Trophoblast cell (in vitro differentiated cells and primary cell): ENCODE results near the gene CHRNE.

ENCODE experiments used
- DNase-seq, 2 donors: peaks; one replicate each; pipeline ENCODE4 v3.0.0-alpha.2; 2016
- H2AFZ ChIP-seq: 2 replicates; pipeline ENCODE4 v1.6.1; 2013; ENCODE audit warnings: low read length, moderate library complexity, mild to moderate bottlenecking; ENCODE audit not compliant: insufficient read depth, poor library complexity
- H2AK5ac ChIP-seq: 2 replicates; pipeline ENCODE4 v1.6.1; 2013; ENCODE audit warnings: mild to moderate bottlenecking, low read length
- H2BK120ac ChIP-seq: 2 replicates; pipeline ENCODE4 v1.6.1; 2013; ENCODE audit warnings: low read length, mild to moderate bottlenecking, moderate library complexity; ENCODE audit not compliant: insufficient read depth, poor library complexity
- H2BK12ac ChIP-seq: 2 replicates; pipeline ENCODE4 v1.6.1; 2013; ENCODE audit warnings: mild to moderate bottlenecking, low read length, moderate library complexity
- H2BK5ac ChIP-seq: 2 replicates; pipeline ENCODE4 v1.6.1; 2013; ENCODE audit warnings: low read length, low read depth, moderate library complexity, mild to moderate bottlenecking; ENCODE audit not compliant: poor library complexity
- H3K14ac ChIP-seq: 2 replicates; pipeline ENCODE4 v1.6.1; 2013; ENCODE audit warnings: mild to moderate bottlenecking, low read length
- H3K18ac ChIP-seq: 2 replicates; pipeline ENCODE4 v1.6.1; 2013; ENCODE audit warnings: mild to moderate bottlenecking, low read length
- H3K23ac ChIP-seq: 2 replicates; pipeline ENCODE4 v1.6.1; 2013; ENCODE audit warnings: low read length
- H3K27ac ChIP-seq: 2 replicates; pipeline ENCODE4 v1.5.1; 2013; ENCODE audit warnings: low read depth, mild to moderate bottlenecking, inconsistent platforms, low read length, moderate library complexity
- H3K27me3 ChIP-seq: 2 replicates; pipeline ENCODE4 v1.6.1; 2013; ENCODE audit warnings: inconsistent platforms, mild to moderate bottlenecking, low read length, moderate library complexity; ENCODE audit not compliant: insufficient read depth
- H3K36me3 ChIP-seq, 2 experiments: 1 replicate in 1 of 2; 2 replicates in 1 of 2; pipeline ENCODE4 v1.6.1; 2013; ENCODE audit warnings: low read length in 2 of 2, mild to moderate bottlenecking in 2 of 2, moderate library complexity in 1 of 2; ENCODE audit not compliant: insufficient read depth in 2 of 2, control insufficient read depth in 1 of 2
- H3K4ac ChIP-seq: 2 replicates; pipeline ENCODE4 v1.6.1; 2013; ENCODE audit warnings: low read depth, mild to moderate bottlenecking, low read length, moderate library complexity
- H3K4me1 ChIP-seq, 2 experiments: 1 replicate in 1 of 2; 2 replicates in 1 of 2; pipeline ENCODE4 v1.6.1; 2013; ENCODE audit warnings: low read length in 2 of 2, mild to moderate bottlenecking in 2 of 2, moderate library complexity in 1 of 2; ENCODE audit not compliant: insufficient read depth in 2 of 2, control insufficient read depth in 1 of 2
- H3K4me2 ChIP-seq: 2 replicates; pipeline ENCODE4 v1.6.1; 2013; ENCODE audit warnings: inconsistent platforms, mild to moderate bottlenecking, low read length, moderate library complexity
- H3K4me3 ChIP-seq: 2 replicates; pipeline ENCODE4 v1.5.1; 2013; ENCODE audit warnings: mild to moderate bottlenecking, low read depth, low read length, inconsistent platforms
- H3K79me1 ChIP-seq: one replicate; pipeline ENCODE4 v1.6.1; 2013; ENCODE audit warnings: low read length
- H3K79me2 ChIP-seq: 2 replicates; pipeline ENCODE4 v1.6.1; 2013; ENCODE audit warnings: low read length, mild to moderate bottlenecking; ENCODE audit not compliant: control insufficient read depth, insufficient read depth, poor library complexity
- H3K9ac ChIP-seq: 2 replicates; pipeline ENCODE4 v1.6.1; 2013; ENCODE audit warnings: mild to moderate bottlenecking, low read length
- H3K9me3 ChIP-seq: 2 replicates; pipeline ENCODE4 v1.6.1; 2013; ENCODE audit warnings: low read depth, mild to moderate bottlenecking, control low read depth, inconsistent platforms, low read length; ENCODE audit not compliant: insufficient read depth
- H4K12ac ChIP-seq: 2 replicates; pipeline ENCODE4 v1.6.1; 2013; ENCODE audit warnings: low read depth, mild to moderate bottlenecking, low read length, moderate library complexity
- H4K8ac ChIP-seq: 2 replicates; pipeline ENCODE4 v1.6.1; 2013; ENCODE audit warnings: low read depth, mild to moderate bottlenecking, low read length, moderate library complexity
- H4K91ac ChIP-seq: one replicate; pipeline ENCODE4 v1.6.1; 2013; ENCODE audit warnings: low read depth, mild to moderate bottlenecking, low read length, moderate library complexity
- WGBS: extraction: QIAGEN DNeasy Blood & Tissue Kit; methylation state at CpG from one replicate; pipeline ENCODE4 v1.1.7; 2013; ENCODE audit warnings: missing lambda C conversion rate; ENCODE audit not compliant: insufficient read length, insufficient coverage; ENCODE audit errors: extremely low coverage; 5-methylcytosine and 5-hydroxymethylcytosine counted together

Gene CHRNE

GRCh38 chr17:4934173-4934979, 31.5 kb upstream of the CHRNE start:
- H3K23ac ChIP-seq, result no peak overlapping the region
- no peaks in the 10 kb centered on the region for H3K9me3 ChIP-seq
- H3K18ac ChIP-seq, result peak overlapping the region; percentile 47
- H3K36me3 ChIP-seq, result peaks cover 24 to 29% of the 10 kb centered on the region in 2 experiments
- no peak overlapping the region for H3K27ac ChIP-seq
- peak overlapping the region; percentile 20 for H2BK12ac ChIP-seq
- H2AFZ ChIP-seq, result no peak overlapping the region
- DNase-seq, result peak in 1 of 2 donors; percentile 50
- H3K4me2 ChIP-seq, result no peak overlapping the region
- peak overlapping the region; percentile 8 for H4K91ac ChIP-seq
- no CpG with 5 or more reads among the region's 14 CpGs for WGBS
- no peaks in the 10 kb centered on the region for H3K27me3 ChIP-seq
- no peak overlapping the region for H3K4me3 ChIP-seq
- H3K14ac ChIP-seq, result no peak overlapping the region
- no peak overlapping the region for H3K9ac ChIP-seq
- no peak overlapping the region for H2BK120ac ChIP-seq
- peak overlapping the region; percentile 67 for H4K8ac ChIP-seq
- H2BK5ac ChIP-seq, result no peak overlapping the region
- H4K12ac ChIP-seq, result peak overlapping the region; percentile 32
- H3K79me1 ChIP-seq, result peaks cover 3% of the 10 kb centered on the region
- peaks cover 8% of the 10 kb centered on the region in 2 experiments for H3K4me1 ChIP-seq
- no peak overlapping the region for H3K4ac ChIP-seq
- H2AK5ac ChIP-seq, result peak overlapping the region; percentile 15
- H3K79me2 ChIP-seq, result peaks cover 8% of the 10 kb centered on the region

GRCh38 chr17:4933646-4934045, 30.7 kb upstream of the CHRNE start:
- Histone ChIP-seq H3K18ac (no peak overlapping the region), H4K12ac (no peak overlapping the region), H3K4me3 (no peak overlapping the region), H2BK5ac (no peak overlapping the region), H4K91ac (no peak overlapping the region), H2BK12ac (no peak overlapping the region), H3K9me3 (peaks cover 2% of the 10 kb centered on the region), H2BK120ac (no peak overlapping the region), H4K8ac (no peak overlapping the region), H3K4me2 (no peak overlapping the region), H3K9ac (no peak overlapping the region), H3K79me2 (peaks cover 1% of the 10 kb centered on the region), H3K79me1 (peaks cover 2% of the 10 kb centered on the region), H2AK5ac (no peak overlapping the region), H2AFZ (no peak overlapping the region), H3K36me3 (peaks cover 23 to 27% of the 10 kb centered on the region in 2 experiments), H3K14ac (no peak overlapping the region), H3K4me1 (peaks cover under 1 to 2% of the 10 kb centered on the region in 2 experiments), H3K27ac (no peak overlapping the region), H3K23ac (no peak overlapping the region), H3K27me3 (no peaks in the 10 kb centered on the region), H3K4ac (no peak overlapping the region)
- DNase-seq, result no peak
- WGBS, result 100% methylated on average over 1 of the region's 16 CpGs

DNA sequence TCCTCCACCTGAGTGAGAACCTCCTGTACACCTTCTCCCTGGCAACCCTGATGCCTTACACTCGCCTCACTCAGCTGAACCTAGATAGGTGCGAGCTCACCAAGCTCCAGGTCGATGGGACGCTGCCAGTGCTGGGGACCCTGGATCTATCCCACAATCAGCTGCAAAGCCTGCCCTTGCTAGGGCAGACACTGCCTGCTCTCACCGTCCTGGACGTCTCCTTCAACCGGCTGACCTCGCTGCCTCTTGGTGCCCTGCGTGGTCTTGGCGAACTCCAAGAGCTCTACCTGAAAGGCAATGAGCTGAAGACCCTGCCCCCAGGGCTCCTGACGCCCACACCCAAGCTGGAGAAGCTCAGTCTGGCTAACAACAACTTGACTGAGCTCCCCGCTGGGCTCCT, 29.9 kb upstream of the CHRNE start:
- H3K79me1 ChIP-seq, result peaks cover 2% of the 10 kb centered on the region
- H3K9me3 ChIP-seq, result peaks cover 2% of the 10 kb centered on the region
- H3K14ac ChIP-seq, result no peak overlapping the region
- peaks cover 15 to 18% of the 10 kb centered on the region in 2 experiments for H3K36me3 ChIP-seq
- H2AFZ ChIP-seq, result no peak overlapping the region
- H3K27ac ChIP-seq, result no peak overlapping the region
- no peak overlapping the region for H3K4ac ChIP-seq
- H2AK5ac ChIP-seq, result no peak overlapping the region
- no peak overlapping the region for H3K4me2 ChIP-seq
- no peak for DNase-seq
- H4K91ac ChIP-seq, result no peak overlapping the region
- no peak overlapping the region for H2BK120ac ChIP-seq
- H3K4me1 ChIP-seq, result no peaks in the 10 kb centered on the region
- H4K12ac ChIP-seq, result no peak overlapping the region
- WGBS, result no CpG with 5 or more reads among the region's 12 CpGs
- no peaks in the 10 kb centered on the region for H3K27me3 ChIP-seq
- no peak overlapping the region for H3K18ac ChIP-seq
- no peak overlapping the region for H3K4me3 ChIP-seq
- no peak overlapping the region for H4K8ac ChIP-seq
- no peak overlapping the region for H3K23ac ChIP-seq
- H3K9ac ChIP-seq, result no peak overlapping the region
- no peaks in the 10 kb centered on the region for H3K79me2 ChIP-seq
- H2BK5ac ChIP-seq, result no peak overlapping the region
- H2BK12ac ChIP-seq, result no peak overlapping the region

DNA sequence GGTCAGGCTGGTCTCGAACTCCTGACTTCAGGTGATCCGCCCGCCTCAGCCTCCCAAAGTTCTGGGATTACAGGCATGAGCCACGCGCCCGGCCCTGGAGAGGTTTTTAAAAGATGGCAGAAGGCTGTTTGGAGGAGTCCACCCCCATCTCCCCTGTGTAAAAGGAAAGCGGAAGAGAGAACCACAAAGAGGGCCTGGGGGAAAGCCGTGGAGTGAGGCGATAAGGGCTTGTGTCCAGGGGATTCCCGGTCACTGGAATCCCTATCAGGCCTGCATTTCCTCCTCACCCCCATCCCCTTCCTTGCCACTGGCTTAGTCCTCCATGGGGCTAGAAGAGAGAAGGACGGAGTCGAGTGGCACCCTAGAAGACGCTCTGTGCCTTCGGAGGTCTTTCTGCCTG, 29.1 kb upstream of the CHRNE start, which contains the start of gene GP1BA:
Gene GP1BA (plus strand): TSS at position 315 of the 400 bp plus-strand sequence. CDS start 328 bp downstream, outside the sequence.
- Histone ChIP-seq H2AK5ac (no peak within 1 kb of the TSS), H3K4ac (no peak within 1 kb of the TSS), H2BK5ac (no peak within 1 kb of the TSS), H3K4me1 (no peaks in the 10 kb centered on the region), H3K9ac (no peak within 1 kb of the TSS), H2BK120ac (no peak within 1 kb of the TSS), H4K12ac (no peak within 1 kb of the TSS), H3K36me3 (peaks cover 8 to 12% of the 10 kb centered on the region in 2 experiments), H3K79me2 (no peaks in the 10 kb centered on the region), H2BK12ac (no peak within 1 kb of the TSS), H2AFZ (no peak within 1 kb of the TSS), H3K27ac (no peak within 1 kb of the TSS), H4K8ac (no peak within 1 kb of the TSS), H3K79me1 (peaks cover 2% of the 10 kb centered on the region), H3K23ac (no peak within 1 kb of the TSS), H3K14ac (no peak within 1 kb of the TSS), H4K91ac (no peak within 1 kb of the TSS), H3K4me2 (no peak within 1 kb of the TSS), H3K18ac (no peak within 1 kb of the TSS), H3K9me3 (peaks cover 2% of the 10 kb centered on the region), H3K27me3 (no peaks in the 10 kb centered on the region), H3K4me3 (no peak within 1 kb of the TSS)
- DNase-seq, result no peak
- WGBS, result no CpG with 5 or more reads among the region's 14 CpGs
